AG10803 (cell line): ENCODE results near the gene TAS2R43.
"Not testable (repeated sequence)": the region's sequence is repeated elsewhere in the genome, so short reads cannot be mapped to it uniquely, and the experiment has no call there.

Experiments
- DNase-seq: peaks from one replicate; pipeline ENCODE4 v3.0.0; 2010; ENCODE audit warnings: low read depth
- H3K4me3 ChIP-seq: 2 replicates; pipeline ENCODE4 v1.5.1; 2011; ENCODE audit warnings: mild to moderate bottlenecking, low read length, control low read depth
- CTCF ChIP-seq: conservative IDR thresholded peaks from 2 replicates; pipeline ENCODE4 v1.5.1; 2011; ENCODE audit warnings: mild to moderate bottlenecking, low read length, control low read depth, inconsistent platforms

The TAS2R43 gene

GRCh38 chr12:11059041-11059440 is 33.1 kb downstream of the TAS2R43 start:
- H3K4me3 ChIP-seq, result no peak overlapping the region
- DNase-seq, result no peak
- no peak for TF ChIP-seq CTCF

- no peak overlapping the region for H3K4me3 ChIP-seq
- no peak for DNase-seq
- no peak for TF ChIP-seq CTCF
Observed at GRCh38 chr12:11055306-11055705, 36.8 kb downstream of the TAS2R43 start.

- not testable (repeated sequence) for DNase-seq, H3K4me3 ChIP-seq
Observed at GRCh38 chr12:11049806-11050531, 42.1 kb downstream of the TAS2R43 start.

GRCh38 chr12:11041366-11041765 is 50.7 kb downstream of the TAS2R43 start:
- not testable (repeated sequence) for H3K4me3 ChIP-seq
- peak; percentile 2 for DNase-seq
